ENCODE results near the gene FAM181A.

The FAM181A gene

GRCh38 chr14:93932642-93933041 lies 5.5 kb downstream of the FAM181A start:
- Histone ChIP-seq H3K4me3 (ENCODE audit: insufficient read depth, low read length, poor library complexity, severe bottlenecking) (no peak overlapping the region), H4K20me1 (ENCODE audit: low read depth, low read length) (no peaks in the 10 kb centered on the region), H3K27me3 (ENCODE audit: low read length) (no peaks in the 10 kb centered on the region), H3K79me2 (ENCODE audit: insufficient read depth, low read length) (no peaks in the 10 kb centered on the region), H3K4me2 (ENCODE audit: low read depth, low read length, poor library complexity, severe bottlenecking) (no peak overlapping the region), H3K27ac (ENCODE audit: low read depth, low read length) (no peak overlapping the region), H3K9me2 (replicated peaks; ENCODE audit: insufficient read depth, low read length) (no peaks in the 10 kb centered on the region), H3F3A (ENCODE audit: insufficient read depth) (no peaks in the 10 kb centered on the region), H3K9ac (ENCODE audit: low read length) (no peak overlapping the region), H3K36me3 (ENCODE audit: low read length) (no peaks in the 10 kb centered on the region), H2AFZ (ENCODE audit: low read depth, low read length, severe bottlenecking) (no peak overlapping the region), H3K9me3 (ENCODE audit: insufficient read depth, low read length) (no peaks in the 10 kb centered on the region)
- no peak for TF ChIP-seq CTCF (IDR thresholded peaks at IDR 0.05; ENCODE audit: insufficient read depth, low read length, poor library complexity, severe bottlenecking)
- TF ChIP-seq EZH2phosphoT487 (conservative IDR thresholded peaks at IDR 0.05; ENCODE audit: low read length): no peak

- Histone ChIP-seq H3K9me2 (replicated peaks; ENCODE audit: insufficient read depth, low read length) (no peaks in the 10 kb centered on the region), H3F3A (ENCODE audit: insufficient read depth) (no peaks in the 10 kb centered on the region), H3K9me3 (ENCODE audit: insufficient read depth, low read length) (no peaks in the 10 kb centered on the region), H3K4me3 (ENCODE audit: insufficient read depth, low read length, poor library complexity, severe bottlenecking) (no peak overlapping the region), H3K36me3 (ENCODE audit: low read length) (no peaks in the 10 kb centered on the region), H3K9ac (ENCODE audit: low read length) (no peak overlapping the region), H3K4me2 (ENCODE audit: low read depth, low read length, poor library complexity, severe bottlenecking) (no peak overlapping the region), H3K27me3 (ENCODE audit: low read length) (no peaks in the 10 kb centered on the region), H2AFZ (ENCODE audit: low read depth, low read length, severe bottlenecking) (no peak overlapping the region), H3K79me2 (ENCODE audit: insufficient read depth, low read length) (no peaks in the 10 kb centered on the region), H4K20me1 (ENCODE audit: low read depth, low read length) (no peaks in the 10 kb centered on the region), H3K27ac (ENCODE audit: low read depth, low read length) (no peak overlapping the region)
- TF ChIP-seq CTCF (IDR thresholded peaks at IDR 0.05; ENCODE audit: insufficient read depth, low read length, poor library complexity, severe bottlenecking) (no peak), EZH2phosphoT487 (conservative IDR thresholded peaks at IDR 0.05; ENCODE audit: low read length) (no peak)
Observed at GRCh38 chr14:93935213-93935612, 8.1 kb downstream of the FAM181A start.

- H3K9me3 ChIP-seq (ENCODE audit: insufficient read depth, low read length): no peaks in the 10 kb centered on the region
- H3F3A ChIP-seq (ENCODE audit: insufficient read depth): no peaks in the 10 kb centered on the region
- no peaks in the 10 kb centered on the region for H3K9me2 ChIP-seq (replicated peaks; ENCODE audit: insufficient read depth, low read length)
- no peak overlapping the region for H3K27ac ChIP-seq (ENCODE audit: low read depth, low read length)
- no peak for TF ChIP-seq EZH2phosphoT487 (conservative IDR thresholded peaks at IDR 0.05; ENCODE audit: low read length)
- TF ChIP-seq CTCF (IDR thresholded peaks at IDR 0.05; ENCODE audit: insufficient read depth, low read length, poor library complexity, severe bottlenecking): peak; percentile 47
- H3K79me2 ChIP-seq (ENCODE audit: insufficient read depth, low read length): no peaks in the 10 kb centered on the region
- no peak overlapping the region for H3K4me2 ChIP-seq (ENCODE audit: low read depth, low read length, poor library complexity, severe bottlenecking)
- no peak overlapping the region for H3K9ac ChIP-seq (ENCODE audit: low read length)
- no peak overlapping the region for H2AFZ ChIP-seq (ENCODE audit: low read depth, low read length, severe bottlenecking)
- no peak overlapping the region for H3K4me3 ChIP-seq (ENCODE audit: insufficient read depth, low read length, poor library complexity, severe bottlenecking)
- H3K27me3 ChIP-seq (ENCODE audit: low read length): no peaks in the 10 kb centered on the region
- H3K36me3 ChIP-seq (ENCODE audit: low read length): no peaks in the 10 kb centered on the region
- no peaks in the 10 kb centered on the region for H4K20me1 ChIP-seq (ENCODE audit: low read depth, low read length)
Observed at GRCh38 chr14:93936245-93936644, 9.1 kb downstream of the FAM181A start.
